GM13977 (cell line): Measurements from ENCODE around the gene EFNB3.

Source experiments
- DNase-seq: peaks from one replicate; pipeline ENCODE4 v3.0.0; 2012; ENCODE audit warnings: low spot score
- in situ Hi-C: fragments of 300-500 bp; cut with MboI; formaldehyde crosslinking; loops from one replicate; pipeline ENCODE4 v1.12.0; 2022; ENCODE audit warnings: low sequenced_read_pairs, low pct_unique_long_range_greater_than_20kb, mixed read lengths, inconsistent platforms; ENCODE audit not compliant: unreplicated experiment
- TF ChIP-seq, protein P1 (sequence below): IDR thresholded peaks from 2 replicates; pipeline ENCODE4 v1.5.1; 2012; ENCODE audit warnings: mild to moderate bottlenecking, control low read depth; ENCODE audit not compliant: insufficient read depth; ENCODE audit errors: extremely low read depth, missing control alignments

The EFNB3 gene

GRCh38 chr17:7704601-7705268 lies at the start of gene EFNB3:
Gene EFNB3 (plus strand): TSS chr17:7705202. CDS start chr17:7705599, 397 bp downstream.
- TF ChIP-seq, protein P1, sequence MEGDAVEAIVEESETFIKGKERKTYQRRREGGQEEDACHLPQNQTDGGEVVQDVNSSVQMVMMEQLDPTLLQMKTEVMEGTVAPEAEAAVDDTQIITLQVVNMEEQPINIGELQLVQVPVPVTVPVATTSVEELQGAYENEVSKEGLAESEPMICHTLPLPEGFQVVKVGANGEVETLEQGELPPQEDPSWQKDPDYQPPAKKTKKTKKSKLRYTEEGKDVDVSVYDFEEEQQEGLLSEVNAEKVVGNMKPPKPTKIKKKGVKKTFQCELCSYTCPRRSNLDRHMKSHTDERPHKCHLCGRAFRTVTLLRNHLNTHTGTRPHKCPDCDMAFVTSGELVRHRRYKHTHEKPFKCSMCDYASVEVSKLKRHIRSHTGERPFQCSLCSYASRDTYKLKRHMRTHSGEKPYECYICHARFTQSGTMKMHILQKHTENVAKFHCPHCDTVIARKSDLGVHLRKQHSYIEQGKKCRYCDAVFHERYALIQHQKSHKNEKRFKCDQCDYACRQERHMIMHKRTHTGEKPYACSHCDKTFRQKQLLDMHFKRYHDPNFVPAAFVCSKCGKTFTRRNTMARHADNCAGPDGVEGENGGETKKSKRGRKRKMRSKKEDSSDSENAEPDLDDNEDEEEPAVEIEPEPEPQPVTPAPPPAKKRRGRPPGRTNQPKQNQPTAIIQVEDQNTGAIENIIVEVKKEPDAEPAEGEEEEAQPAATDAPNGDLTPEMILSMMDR = no peak
- no peak for DNase-seq
- in situ Hi-C loops = no loop called here

GRCh38 chr17:7655541-7655840 lies 49.5 kb upstream of the EFNB3 start:
- TF ChIP-seq, protein P1 = no peak
- DNase-seq = no peak
- in situ Hi-C loops = no loop called here

DNA sequence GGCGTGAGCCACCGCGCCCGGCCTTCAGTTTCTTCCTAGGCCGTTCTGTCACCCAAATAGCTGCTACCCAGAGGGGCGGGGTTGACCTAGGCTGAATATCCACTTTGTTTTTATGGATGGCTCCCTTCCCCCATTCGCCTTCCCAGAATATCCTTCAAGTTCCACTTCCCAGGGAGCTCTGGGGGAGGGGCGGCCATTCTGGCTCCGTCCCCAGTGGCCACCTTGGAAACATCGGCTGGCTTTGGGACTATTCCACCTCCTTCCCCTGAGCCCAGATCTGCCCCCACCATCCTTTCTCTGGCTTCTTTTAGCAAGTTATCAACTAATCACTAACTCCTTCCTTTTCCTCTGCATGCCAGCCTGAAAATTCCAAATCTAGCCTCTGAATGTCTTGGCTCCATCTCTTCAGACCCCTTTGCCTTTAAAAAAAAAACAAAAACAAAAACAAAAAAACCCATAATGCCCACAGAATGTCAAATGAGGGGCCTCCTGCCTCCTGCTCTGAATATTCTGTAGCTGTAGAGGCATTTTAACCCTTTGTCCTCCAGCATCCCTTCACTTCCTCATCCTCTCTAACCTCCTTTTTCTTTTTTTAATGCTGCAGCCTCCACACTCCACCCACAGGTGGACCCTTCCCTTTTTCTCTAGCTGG lies 47.9 kb upstream of the EFNB3 start:
- in situ Hi-C loops = no loop called here
- TF ChIP-seq, protein P1 = no peak
- no peak for DNase-seq

- DNase-seq = no peak
- TF ChIP-seq, protein P1 = no peak
- in situ Hi-C loops = no loop called here
These were observed 37.2 kb upstream of the EFNB3 start for GRCh38 chr17:7667656-7668406.

GRCh38 chr17:7668482-7668881 lies 36.5 kb upstream of the EFNB3 start:
- in situ Hi-C loops = no loop called here
- TF ChIP-seq, protein P1 = no peak
- DNase-seq = no peak

DNA sequence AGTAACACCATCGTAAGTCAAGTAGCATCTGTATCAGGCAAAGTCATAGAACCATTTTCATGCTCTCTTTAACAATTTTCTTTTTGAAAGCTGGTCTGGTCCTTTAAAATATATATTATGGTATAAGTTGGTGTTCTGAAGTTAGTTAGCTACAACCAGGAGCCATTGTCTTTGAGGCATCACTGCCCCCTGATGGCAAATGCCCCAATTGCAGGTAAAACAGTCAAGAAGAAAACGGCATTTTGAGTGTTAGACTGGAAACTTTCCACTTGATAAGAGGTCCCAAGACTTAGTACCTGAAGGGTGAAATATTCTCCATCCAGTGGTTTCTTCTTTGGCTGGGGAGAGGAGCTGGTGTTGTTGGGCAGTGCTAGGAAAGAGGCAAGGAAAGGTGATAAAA lies 31.8 kb upstream of the EFNB3 start:
- DNase-seq = peak; percentile 47
- TF ChIP-seq, protein P1 = peak; percentile 43
- in situ Hi-C loops = no loop called here
